ENCODE results near the gene UBE3D.

GRCh38 chr6:83044091-83044768, 21.4 kb downstream of the UBE3D start:
- TF ChIP-seq CTCF (IDR thresholded peaks at IDR 0.05; ENCODE audit: poor library complexity) (no peak), EZH2 (IDR thresholded peaks at IDR 0.05; ENCODE audit: borderline replicate concordance) (no peak), EZH2phosphoT487 (IDR thresholded peaks at IDR 0.05; ENCODE audit: low read depth, severe bottlenecking, unreplicated experiment) (no peak)
